GM23338 (cell line): ENCODE data around the gene MEGF11.

ENCODE experiments used
- EZH2 ChIP-seq: fragments of 200-600 bp; sonication (generic); IDR thresholded peaks from one replicate; pipeline ENCODE4 v1.8.0; 2017; ENCODE audit warnings: antibody characterized with exemption, mild to moderate bottlenecking, low read depth; ENCODE audit not compliant: unreplicated experiment
- EZH2phosphoT487 ChIP-seq: fragments of 200-600 bp; sonication (generic); IDR thresholded peaks from one replicate; pipeline ENCODE4 v1.8.1; 2018; ENCODE audit warnings: antibody characterized with exemption; ENCODE audit not compliant: unreplicated experiment
- POLR2AphosphoS5 ChIP-seq: IDR thresholded peaks from 2 replicates; pipeline ENCODE4 v1.6.1; 2016; ENCODE audit warnings: antibody characterized with exemption, low read depth
- STAT1 ChIP-seq: IDR thresholded peaks from one replicate; pipeline ENCODE4 v1.6.1; 2016; ENCODE audit warnings: antibody characterized with exemption; ENCODE audit not compliant: unreplicated experiment
- ZNF331 ChIP-seq: fragments of 250-450 bp; sonication (Bioruptor Pico); IDR thresholded peaks from 2 replicates; pipeline ENCODE4 v1.5.0; 2020; ENCODE audit warnings: low read depth, mild to moderate bottlenecking, moderate library complexity
- TF ChIP-seq, protein P1 (sequence below), 2 experiments: fragments of 200-600 bp in 1 of 2; sonication (generic) in 1 of 2; conservative IDR thresholded peaks; 2 replicates each; pipeline versions ENCODE4 v1.5.1 to v1.6.1; 2016 to 2017; ENCODE audit warnings: antibody characterized with exemption in 2 of 2, low read depth in 2 of 2, mild to moderate bottlenecking in 2 of 2, moderate library complexity in 1 of 2
- TF ChIP-seq, protein P2 (sequence below): IDR thresholded peaks from one replicate; pipeline ENCODE4 v1.6.1; 2018; ENCODE audit warnings: antibody characterized with exemption; ENCODE audit not compliant: unreplicated experiment
- TF ChIP-seq, protein P3 (sequence below): IDR thresholded peaks from 2 replicates; pipeline ENCODE4 v1.6.1; 2016; ENCODE audit warnings: antibody characterized with exemption

DNA sequence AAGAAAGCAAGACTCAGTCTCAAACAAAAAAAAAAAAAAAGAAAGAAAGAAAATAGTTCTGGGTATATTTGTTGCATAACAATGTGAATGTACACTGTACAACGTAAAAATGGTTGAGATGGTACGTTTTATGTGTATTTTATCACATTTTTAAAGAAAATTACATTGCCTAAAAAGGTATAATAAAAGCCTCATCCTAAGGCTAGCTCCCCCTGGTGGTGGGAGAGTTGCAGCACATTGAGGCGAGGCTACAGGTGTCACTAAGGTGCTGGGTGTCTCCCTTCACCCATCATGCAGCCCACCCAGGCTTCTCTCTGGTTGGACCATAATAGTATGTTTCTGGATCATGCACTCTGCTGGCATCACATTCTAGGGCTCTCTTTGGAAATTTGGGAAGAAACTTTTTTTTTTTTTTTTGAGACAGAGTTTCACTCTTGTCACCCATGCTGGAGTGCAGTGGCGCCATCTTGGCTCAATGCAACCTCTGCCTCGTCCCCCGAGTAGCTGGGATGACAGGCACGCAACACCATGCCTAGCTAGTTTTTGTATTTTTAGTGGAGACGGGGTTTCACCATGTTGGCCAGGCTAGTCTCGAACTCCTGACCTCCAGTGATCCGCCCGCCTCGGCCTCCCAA lies 396.6 kb downstream of the MEGF11 start:
- TF ChIP-seq, protein P1, sequence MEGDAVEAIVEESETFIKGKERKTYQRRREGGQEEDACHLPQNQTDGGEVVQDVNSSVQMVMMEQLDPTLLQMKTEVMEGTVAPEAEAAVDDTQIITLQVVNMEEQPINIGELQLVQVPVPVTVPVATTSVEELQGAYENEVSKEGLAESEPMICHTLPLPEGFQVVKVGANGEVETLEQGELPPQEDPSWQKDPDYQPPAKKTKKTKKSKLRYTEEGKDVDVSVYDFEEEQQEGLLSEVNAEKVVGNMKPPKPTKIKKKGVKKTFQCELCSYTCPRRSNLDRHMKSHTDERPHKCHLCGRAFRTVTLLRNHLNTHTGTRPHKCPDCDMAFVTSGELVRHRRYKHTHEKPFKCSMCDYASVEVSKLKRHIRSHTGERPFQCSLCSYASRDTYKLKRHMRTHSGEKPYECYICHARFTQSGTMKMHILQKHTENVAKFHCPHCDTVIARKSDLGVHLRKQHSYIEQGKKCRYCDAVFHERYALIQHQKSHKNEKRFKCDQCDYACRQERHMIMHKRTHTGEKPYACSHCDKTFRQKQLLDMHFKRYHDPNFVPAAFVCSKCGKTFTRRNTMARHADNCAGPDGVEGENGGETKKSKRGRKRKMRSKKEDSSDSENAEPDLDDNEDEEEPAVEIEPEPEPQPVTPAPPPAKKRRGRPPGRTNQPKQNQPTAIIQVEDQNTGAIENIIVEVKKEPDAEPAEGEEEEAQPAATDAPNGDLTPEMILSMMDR (conservative IDR thresholded peaks at IDR 0.05; ENCODE audit: low read depth in 2 of 2): peak; percentile 83 to 98
- TF ChIP-seq EZH2: no peak
- TF ChIP-seq, protein P2, sequence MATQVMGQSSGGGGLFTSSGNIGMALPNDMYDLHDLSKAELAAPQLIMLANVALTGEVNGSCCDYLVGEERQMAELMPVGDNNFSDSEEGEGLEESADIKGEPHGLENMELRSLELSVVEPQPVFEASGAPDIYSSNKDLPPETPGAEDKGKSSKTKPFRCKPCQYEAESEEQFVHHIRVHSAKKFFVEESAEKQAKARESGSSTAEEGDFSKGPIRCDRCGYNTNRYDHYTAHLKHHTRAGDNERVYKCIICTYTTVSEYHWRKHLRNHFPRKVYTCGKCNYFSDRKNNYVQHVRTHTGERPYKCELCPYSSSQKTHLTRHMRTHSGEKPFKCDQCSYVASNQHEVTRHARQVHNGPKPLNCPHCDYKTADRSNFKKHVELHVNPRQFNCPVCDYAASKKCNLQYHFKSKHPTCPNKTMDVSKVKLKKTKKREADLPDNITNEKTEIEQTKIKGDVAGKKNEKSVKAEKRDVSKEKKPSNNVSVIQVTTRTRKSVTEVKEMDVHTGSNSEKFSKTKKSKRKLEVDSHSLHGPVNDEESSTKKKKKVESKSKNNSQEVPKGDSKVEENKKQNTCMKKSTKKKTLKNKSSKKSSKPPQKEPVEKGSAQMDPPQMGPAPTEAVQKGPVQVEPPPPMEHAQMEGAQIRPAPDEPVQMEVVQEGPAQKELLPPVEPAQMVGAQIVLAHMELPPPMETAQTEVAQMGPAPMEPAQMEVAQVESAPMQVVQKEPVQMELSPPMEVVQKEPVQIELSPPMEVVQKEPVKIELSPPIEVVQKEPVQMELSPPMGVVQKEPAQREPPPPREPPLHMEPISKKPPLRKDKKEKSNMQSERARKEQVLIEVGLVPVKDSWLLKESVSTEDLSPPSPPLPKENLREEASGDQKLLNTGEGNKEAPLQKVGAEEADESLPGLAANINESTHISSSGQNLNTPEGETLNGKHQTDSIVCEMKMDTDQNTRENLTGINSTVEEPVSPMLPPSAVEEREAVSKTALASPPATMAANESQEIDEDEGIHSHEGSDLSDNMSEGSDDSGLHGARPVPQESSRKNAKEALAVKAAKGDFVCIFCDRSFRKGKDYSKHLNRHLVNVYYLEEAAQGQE: no peak
- no peak for TF ChIP-seq POLR2AphosphoS5
- no peak for TF ChIP-seq STAT1
- TF ChIP-seq ZNF331 (CRISPR knock-in tag): no peak
- TF ChIP-seq, protein P3, sequence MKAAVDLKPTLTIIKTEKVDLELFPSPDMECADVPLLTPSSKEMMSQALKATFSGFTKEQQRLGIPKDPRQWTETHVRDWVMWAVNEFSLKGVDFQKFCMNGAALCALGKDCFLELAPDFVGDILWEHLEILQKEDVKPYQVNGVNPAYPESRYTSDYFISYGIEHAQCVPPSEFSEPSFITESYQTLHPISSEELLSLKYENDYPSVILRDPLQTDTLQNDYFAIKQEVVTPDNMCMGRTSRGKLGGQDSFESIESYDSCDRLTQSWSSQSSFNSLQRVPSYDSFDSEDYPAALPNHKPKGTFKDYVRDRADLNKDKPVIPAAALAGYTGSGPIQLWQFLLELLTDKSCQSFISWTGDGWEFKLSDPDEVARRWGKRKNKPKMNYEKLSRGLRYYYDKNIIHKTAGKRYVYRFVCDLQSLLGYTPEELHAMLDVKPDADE: no peak
- TF ChIP-seq EZH2phosphoT487: no peak
